SK-N-SH treated with all-trans-retinoic acid at 6 μM for 48 hours (cell line): Measurements from ENCODE around the gene GPBP1.
"Not testable (repeated sequence)": the region's sequence is repeated elsewhere in the genome, so short reads cannot be mapped to it uniquely, and the experiment has no call there.

ENCODE experiments used
- ARNTL ChIP-seq: fragments of 450-650 bp; formaldehyde crosslinking; IDR thresholded peaks from 2 replicates; pipeline ENCODE4 v1.5.0; 2020; ENCODE audit warnings: low read depth, mild to moderate bottlenecking, moderate library complexity, borderline replicate concordance
- ESRRG ChIP-seq: fragments of 250-450 bp; sonication (Bioruptor Pico); IDR thresholded peaks from 2 replicates; pipeline ENCODE4 v1.6.1; 2021; ENCODE audit warnings: mild to moderate bottlenecking
- PPARA ChIP-seq: fragments of 250-450 bp; sonication (Bioruptor Pico); IDR thresholded peaks from 2 replicates; pipeline ENCODE4 v1.5.0; 2020; ENCODE audit warnings: mild to moderate bottlenecking, borderline replicate concordance
- RARB ChIP-seq: fragments of 250-450 bp; sonication (Bioruptor Pico); IDR thresholded peaks from 2 replicates; pipeline ENCODE4 v1.8.0; 2021; ENCODE audit warnings: mild to moderate bottlenecking, moderate library complexity

DNA sequence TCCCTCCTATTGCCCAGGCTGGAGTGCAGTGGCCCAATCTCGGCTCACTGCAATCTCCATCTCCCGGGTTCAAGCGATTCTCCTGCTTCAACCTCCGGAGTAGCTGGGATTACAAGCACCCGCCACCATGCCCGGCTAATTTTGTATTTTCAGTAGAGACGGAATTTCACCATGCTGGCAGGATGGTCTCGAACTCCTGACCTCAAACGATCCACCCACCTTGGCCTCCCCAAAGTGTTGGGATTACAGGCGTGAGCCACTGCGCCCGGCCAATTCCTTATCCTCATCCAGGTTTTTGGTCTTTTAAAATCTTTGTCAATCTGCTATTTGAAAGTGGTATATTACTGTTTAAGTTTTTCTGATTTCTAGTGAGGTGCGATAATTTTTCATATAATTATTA lies 3.7 kb upstream of the GPBP1 start:
- TF ChIP-seq ESRRG (CRISPR knock-in tag); RARB; ARNTL (CRISPR knock-in tag); PPARA (CRISPR knock-in tag): not testable (repeated sequence)
